K562 (cell line): ENCODE results near the gene RBL1. TPM values are rescaled to one million over a fixed set of nuclear protein-coding genes. Genes with fewer than 3 reads are reported as not detected.

Source experiments
- ATAC-seq: fragments of 200-7000 bp; cut with Tn5 transposase; 3 replicates; pipeline ENCODE4 v1.9.1; 2020; ENCODE audit warnings: moderate library complexity
- BruUV-seq: library from RNA; stranded (reverse); fragments of 400-500 nt; replicated peaks from 2 replicates; lab custom pipeline; 2021; lab: Mats Ljungman, UMichigan
- CTCF ChIA-PET: fragments of 300-600 bp; formaldehyde crosslinking; extraction: SDS; loops from one replicate; lab custom pipeline; 2021; ENCODE audit warnings: low intra/inter-chr PET ratio; lab: Yijun Ruan, JAX
- POLR2A ChIA-PET: fragments of 300-600, 350-650 bp; sonication (Branson Sonifier 250); formaldehyde crosslinking; extraction: SDS; loops from one replicate; lab custom pipeline; 2021; ENCODE audit warnings: antibody characterized with exemption, inconsistent platforms; lab: Yijun Ruan, JAX
- DNase-seq, 4 experiments: peaks; one replicate each; pipeline versions ENCODE4 v3.0.0 to v3.0.0-alpha.2; 2011 to 2018; ENCODE audit warnings: low spot score in 3 of 4, mixed read lengths in 3 of 4; ENCODE audit errors: extremely low read depth in 1 of 4
- FAIRE-seq: peaks from 2 replicates; lab custom pipeline; 2011; peaks lifted over from hg19 to GRCh38; lab: Jason Lieb, UNC
- H2AFZ ChIP-seq: 2 replicates; pipeline ENCODE4 v1.6.0; 2011; ENCODE audit warnings: low read depth, low read length, control low read depth, inconsistent platforms
- H3K27ac ChIP-seq: fragments of 200-600 bp; 3 replicates; pipeline ENCODE4 v1.8.0; 2011; ENCODE audit warnings: low read depth, mild to moderate bottlenecking, control low read depth, inconsistent platforms, low read length, moderate library complexity, mixed read lengths; ENCODE audit errors: extremely low read depth
- H3K27me3 ChIP-seq, 2 experiments: fragments of 300-600 bp in 1 of 2; 2 replicates in 1 of 2; 3 replicates in 1 of 2; pipeline versions ENCODE4 v1.6.0 to v1.8.0; 2011; ENCODE audit warnings: inconsistent platforms in 2 of 2, low read length in 2 of 2, mild to moderate bottlenecking in 1 of 2, mixed read lengths in 1 of 2, moderate library complexity in 1 of 2; ENCODE audit not compliant: control insufficient read depth in 2 of 2, insufficient read depth in 2 of 2
- H3K36me3 ChIP-seq: fragments of 300-600 bp; 3 replicates; pipeline ENCODE4 v1.8.0; 2011; ENCODE audit warnings: mild to moderate bottlenecking, low read length, inconsistent platforms; ENCODE audit not compliant: control insufficient read depth, insufficient read depth
- H3K4me1 ChIP-seq, 2 experiments: fragments of 200-600 bp in 1 of 2; replicated peaks in 1 of 2; 2 replicates in 1 of 2; 3 replicates in 1 of 2; pipeline versions ENCODE4 v1.5.1 to v1.8.0; 2011; ENCODE audit warnings: inconsistent platforms in 2 of 2, low read length in 2 of 2, mild to moderate bottlenecking in 1 of 2, mixed read lengths in 1 of 2, moderate library complexity in 1 of 2; ENCODE audit not compliant: control insufficient read depth in 2 of 2, insufficient read depth in 2 of 2
- H3K4me2 ChIP-seq: 2 replicates; pipeline ENCODE4 v1.6.1; 2011; ENCODE audit warnings: low read length, control low read depth, inconsistent platforms, mixed read lengths; ENCODE audit not compliant: insufficient read depth
- H3K4me3 ChIP-seq: fragments of 200-600 bp; sonication (generic), shearing (Covaris generic); 2 replicates; pipeline ENCODE4 v1.5.1; 2016; ENCODE audit warnings: control low read depth, inconsistent platforms
- H3K79me2 ChIP-seq: fragments of 200-600 bp; 3 replicates; pipeline ENCODE4 v1.8.0; 2011; ENCODE audit warnings: low read length, inconsistent platforms; ENCODE audit not compliant: control insufficient read depth, insufficient read depth
- H3K9ac ChIP-seq, 2 experiments: 2 replicates each; pipeline versions ENCODE4 v1.6.0 to v1.6.1; 2011; ENCODE audit warnings: low read depth in 2 of 2, low read length in 2 of 2, control low read depth in 1 of 2, inconsistent platforms in 1 of 2, mild to moderate bottlenecking in 1 of 2, mixed read lengths in 1 of 2; ENCODE audit not compliant: insufficient read depth in 1 of 2
- H3K9me1 ChIP-seq: one replicate; pipeline ENCODE4 v1.6.0; 2011; ENCODE audit warnings: inconsistent platforms, mild to moderate bottlenecking, low read length, moderate library complexity; ENCODE audit not compliant: control insufficient read depth, insufficient read depth
- H3K9me3 ChIP-seq: replicated peaks from 2 replicates; pipeline ENCODE4 v1.5.1; 2011; ENCODE audit warnings: low read depth, low read length, inconsistent platforms; ENCODE audit not compliant: control insufficient read depth, insufficient read depth
- H4K20me1 ChIP-seq: replicated peaks from 2 replicates; pipeline ENCODE4 v1.6.1; 2011; ENCODE audit warnings: low read length, inconsistent platforms, mixed read lengths; ENCODE audit not compliant: control insufficient read depth, insufficient read depth
- FOXK1 ChIP-seq: sonication (generic); formaldehyde crosslinking; IDR thresholded peaks from 2 replicates; pipeline ENCODE4 v1.8.0; 2022; ENCODE audit warnings: missing genetic modification reagents, mild to moderate bottlenecking, borderline replicate concordance
- KDM1A ChIP-seq, 2 experiments: fragments of 450-650 bp; IDR thresholded peaks; 2 replicates each; pipeline ENCODE4 v1.6.1; 2016; ENCODE audit warnings: mild to moderate bottlenecking in 2 of 2
- KLF1 ChIP-seq: fragments of 450-650 bp; IDR thresholded peaks from 2 replicates; pipeline ENCODE4 v1.6.1; 2016; ENCODE audit warnings: missing genetic modification characterization, missing compliant biosample characterization
- TRIM24 ChIP-seq, 2 experiments: fragments of 450-650 bp; IDR thresholded peaks; 2 replicates each; pipeline ENCODE4 v1.6.1; 2016
- ZKSCAN3 ChIP-seq: fragments of 250-450 bp; sonication (Bioruptor Pico); IDR thresholded peaks from 2 replicates; pipeline ENCODE4 v1.4.0; 2020
- ZNF12 ChIP-seq: sonication (generic); formaldehyde crosslinking; IDR thresholded peaks from 2 replicates; pipeline ENCODE4 v1.4.0; 2020; ENCODE audit warnings: mild to moderate bottlenecking, missing genetic modification reagents
- ZNF239 ChIP-seq: fragments of 250-450 bp; sonication (Bioruptor Pico); IDR thresholded peaks from 2 replicates; pipeline ENCODE4 v1.4.0; 2020; ENCODE audit warnings: mild to moderate bottlenecking
- ZZZ3 ChIP-seq: fragments of 450-650 bp; IDR thresholded peaks from 2 replicates; pipeline ENCODE4 v1.6.1; 2016; ENCODE audit warnings: antibody characterized with exemption, mild to moderate bottlenecking, moderate library complexity
- WGBS: fragments of 100-300 bp; shearing (Covaris generic); methylation state at CpG from one replicate; pipeline ENCODE4 v1.1.6; 2016; ENCODE audit warnings: low coverage, mixed read lengths; ENCODE audit not compliant: insufficient coverage; ENCODE audit errors: missing lambda C conversion rate; 5-methylcytosine and 5-hydroxymethylcytosine counted together
- in situ Hi-C: fragments of 300-500 bp; cut with MboI; formaldehyde crosslinking; loops from 4 replicates; pipeline ENCODE4 v1.15.0; 2018; ENCODE audit warnings: inconsistent platforms, mixed read lengths
- intact Hi-C: fragments of 100-400 bp; cut with micrococcal nuclease; formaldehyde crosslinking; loops from 2 replicates; pipeline ENCODE4 v1.14.2; 2022
- polyA plus RNA-seq, 8 experiments: library from polyadenylated mRNA; depleted of rRNA in 4 of 8; stranded (reverse) in 5 of 8; unstranded in 3 of 8; fragments of >200 nt; fragmentation: Nextera tagmentation in 2 of 8; fragmentation: Illumina TruSeq in 1 of 8; extraction: Ambion mirVana in 2 of 8; extraction: Trizol in 1 of 8; gene quantifications; 2 replicates each; pipeline versions ENCODE4 v1.2.1 to v1.2.3, GENCODE V29; 2011 to 2014; ENCODE audit warnings: inconsistent platforms in 1 of 8, missing spikeins in 1 of 8
- total RNA-seq, 7 experiments: library from RNA; depleted of rRNA in 6 of 7; stranded (reverse); fragments of >200 nt in 6 of 7; fragmentation: Illumina TruSeq in 2 of 7; extraction: Trizol in 2 of 7; gene quantifications; 2 replicates each; pipeline versions ENCODE4 v1.2.1 to v1.2.3, GENCODE V29; 2011 to 2021; ENCODE audit warnings: low replicate concordance in 1 of 7
- TF ChIP-seq, protein P1 (sequence below): sonication (generic); formaldehyde crosslinking; IDR thresholded peaks from 2 replicates; pipeline ENCODE4 v1.9.0; 2022; ENCODE audit warnings: mild to moderate bottlenecking, missing genetic modification reagents

The RBL1 gene
- total and polyA plus RNA-seq, 9 of the 15 experiments (the other 6 are each of a cell fraction or from before 2014, with no cell fraction given): 4.0 to 25.9 (median 15.6) TPM

DNA sequence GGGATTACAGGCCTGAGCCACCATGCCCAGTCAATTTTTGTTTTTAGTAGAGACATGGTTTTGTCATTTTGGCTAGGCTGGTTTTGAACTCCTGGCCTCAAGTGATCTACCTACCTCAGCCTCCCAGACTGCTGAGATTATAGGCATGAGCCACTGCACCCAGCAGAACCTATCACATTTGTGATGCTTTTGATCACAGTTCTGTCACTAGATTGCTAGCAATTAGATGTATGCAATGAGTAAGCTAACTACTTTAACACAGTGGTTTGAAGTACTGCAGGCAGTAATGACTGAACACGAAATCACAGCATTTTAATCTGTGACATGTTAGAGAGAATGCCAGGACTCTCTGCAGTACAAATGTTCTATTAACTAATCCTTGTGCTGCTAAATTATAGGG lies 124.7 kb downstream of the RBL1 start:
- no peak for DNase-seq
- FAIRE-seq: no peak
- no TSS peak for BruUV-seq
- intact Hi-C loops (no loop called here), in situ Hi-C loops (no loop called here)
- no peaks in the 10 kb centered on the region for H3K9me3 ChIP-seq
- H2AFZ ChIP-seq: no peak overlapping the region
- H3K4me1 ChIP-seq: peaks cover 3 to 6% of the 10 kb centered on the region in 2 experiments; a peak in 2 of 5 replicates
- no peak overlapping the region for H3K27ac ChIP-seq
- ATAC-seq: no peak
- H3K79me2 ChIP-seq: no peaks in the 10 kb centered on the region
- H3K36me3 ChIP-seq: no peaks in the 10 kb centered on the region
- no peaks in the 10 kb centered on the region for H3K27me3 ChIP-seq
- no peak overlapping the region for H3K4me3 ChIP-seq
- POLR2A ChIA-PET: no interaction called here
- H4K20me1 ChIP-seq: no peaks in the 10 kb centered on the region
- no peak overlapping the region for H3K4me2 ChIP-seq
- CTCF ChIA-PET: no interaction called here
- no peak overlapping the region for H3K9ac ChIP-seq
- no peaks in the 10 kb centered on the region for H3K9me1 ChIP-seq
- WGBS: 40% methylated on average over 1 of the region's 1 CpG
- TF ChIP-seq TRIM24 (IDR thresholded peaks at IDR 0.05) (no peak), FOXK1 (CRISPR knock-in tag) (no peak), ZNF12 (CRISPR knock-in tag) (no peak), ZKSCAN3 (CRISPR knock-in tag) (no peak), KDM1A (IDR thresholded peaks at IDR 0.05) (peak in 1 of 2 experiments; percentile 20; a peak in 1 of 4 replicates), ZNF239 (CRISPR knock-in tag) (no peak), ZZZ3 (no peak), KLF1 (tag) (no peak)
- TF ChIP-seq, protein P1, sequence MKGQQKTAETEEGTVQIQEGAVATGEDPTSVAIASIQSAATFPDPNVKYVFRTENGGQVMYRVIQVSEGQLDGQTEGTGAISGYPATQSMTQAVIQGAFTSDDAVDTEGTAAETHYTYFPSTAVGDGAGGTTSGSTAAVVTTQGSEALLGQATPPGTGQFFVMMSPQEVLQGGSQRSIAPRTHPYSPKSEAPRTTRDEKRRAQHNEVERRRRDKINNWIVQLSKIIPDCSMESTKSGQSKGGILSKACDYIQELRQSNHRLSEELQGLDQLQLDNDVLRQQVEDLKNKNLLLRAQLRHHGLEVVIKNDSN (CRISPR knock-in tag): no peak
